ENCODE measurements around the gene RAMAC. TPM values are rescaled to one million over a fixed set of nuclear protein-coding genes. Genes with fewer than 3 reads are reported as not detected.

The RAMAC gene
- total and polyA plus RNA-seq, 10 donors: 12.8 to 22.4 (median 16.5) TPM

DNA sequence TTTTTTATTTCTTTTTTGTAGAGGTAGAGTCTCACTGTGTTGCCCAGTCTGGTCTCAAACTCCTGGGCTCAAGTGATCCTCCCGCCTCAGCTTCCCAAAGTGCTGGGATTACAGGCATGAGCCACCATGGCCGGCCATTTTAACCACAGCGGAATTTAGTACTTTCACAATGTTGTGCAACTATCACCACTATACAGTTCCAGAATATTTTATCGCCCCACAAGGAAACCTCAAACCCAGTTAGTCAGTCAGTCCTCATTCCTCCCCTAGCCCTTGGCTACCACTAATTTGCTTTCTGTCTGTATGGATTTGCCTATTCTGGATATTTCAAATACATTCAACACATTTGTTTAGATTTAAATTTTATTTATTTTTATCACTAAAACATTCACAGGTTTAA is 17.9 kb upstream of the RAMAC start:
- no peak overlapping the region for H3K27ac ChIP-seq
- no peak for DNase-seq
- 47 to 87% (median 70%) methylated on average over 4 of the region's 4 CpGs for WGBS, 5 donors
- H3K4me3 ChIP-seq: no peak overlapping the region
- no peaks in the 10 kb centered on the region for H3K9me3 ChIP-seq
- H3K27me3 ChIP-seq (replicated peaks in 1 of 7): no peaks in the 10 kb centered on the region
- no peaks in the 10 kb centered on the region for H3K4me1 ChIP-seq
- H3K36me3 ChIP-seq: no peaks in the 10 kb centered on the region
- TF ChIP-seq CTCF (IDR thresholded peaks at IDR 0.05 in 8 of 11, conservative IDR thresholded peaks at IDR 0.05 in 3 of 11) (no peak), POLR2AphosphoS5 (IDR thresholded peaks at IDR 0.05) (no peak), POLR2A (IDR thresholded peaks at IDR 0.05) (no peak)
- intact Hi-C loops (cut with DNase I; ENCODE audit: low total_unique reads): no loop called here

DNA sequence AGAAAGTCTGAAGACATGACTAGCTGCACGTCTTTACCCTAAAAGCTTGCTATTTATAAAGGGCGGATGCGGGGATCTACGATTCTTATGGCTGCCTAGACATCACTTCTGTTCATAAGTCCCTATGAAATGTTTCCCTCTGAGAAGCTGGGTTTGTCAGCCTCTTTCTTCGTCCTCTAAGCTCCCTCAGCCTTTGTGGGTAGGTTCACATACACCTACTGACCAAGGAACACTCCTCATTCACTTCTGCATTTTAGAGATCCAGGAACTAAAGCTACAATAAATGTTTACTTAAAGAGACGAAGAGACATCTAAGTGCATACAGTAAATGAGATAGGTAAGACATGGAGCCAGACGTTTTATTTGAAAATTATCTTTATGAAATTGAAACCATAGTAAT is 16.7 kb upstream of the RAMAC start:
- no peaks in the 10 kb centered on the region for H3K27me3 ChIP-seq (replicated peaks in 1 of 7)
- H3K4me1 ChIP-seq: no peaks in the 10 kb centered on the region
- H3K9me3 ChIP-seq: no peaks in the 10 kb centered on the region
- H3K4me3 ChIP-seq: no peak overlapping the region
- no peaks in the 10 kb centered on the region for H3K36me3 ChIP-seq
- intact Hi-C loops (cut with DNase I; ENCODE audit: low total_unique reads): no loop called here
- 79 to 86% (median 84%) methylated on average over 7 of the region's 7 CpGs for WGBS, 5 donors
- no peak overlapping the region for H3K27ac ChIP-seq
- no peak for DNase-seq
- no peak for TF ChIP-seq POLR2AphosphoS5 (IDR thresholded peaks at IDR 0.05)

- DNase-seq: no peak
- no peaks in the 10 kb centered on the region for H3K9me3 ChIP-seq
- H3K36me3 ChIP-seq: no peaks in the 10 kb centered on the region
- TF ChIP-seq POLR2A (IDR thresholded peaks at IDR 0.05) (no peak), POLR2AphosphoS5 (IDR thresholded peaks at IDR 0.05) (no peak), CTCF (IDR thresholded peaks at IDR 0.05 in 8 of 11, conservative IDR thresholded peaks at IDR 0.05 in 3 of 11) (no peak)
- H3K27me3 ChIP-seq (replicated peaks in 1 of 7): no peaks in the 10 kb centered on the region
- H3K4me1 ChIP-seq: no peaks in the 10 kb centered on the region
- no peak overlapping the region for H3K27ac ChIP-seq
- H3K4me3 ChIP-seq: no peak overlapping the region
- intact Hi-C loops (cut with DNase I; ENCODE audit: low total_unique reads): no loop called here
- WGBS, 5 donors: 71 to 82% (median 73%) methylated on average over 3 of the region's 3 CpGs
These were observed 15.8 kb upstream of the RAMAC start for GRCh38 chr15:82970078-82970686.

GRCh38 chr15:82970696-82971095 is 15.3 kb upstream of the RAMAC start:
- Histone ChIP-seq H3K4me3 (no peak overlapping the region), H3K36me3 (no peaks in the 10 kb centered on the region), H3K4me1 (no peaks in the 10 kb centered on the region), H3K9me3 (no peaks in the 10 kb centered on the region), H3K27ac (no peak overlapping the region), H3K27me3 (replicated peaks in 1 of 7) (no peaks in the 10 kb centered on the region)
- 80 to 97% (median 92%) methylated on average over 1 of the region's 1 CpG for WGBS, 5 donors
- TF ChIP-seq POLR2AphosphoS5 (IDR thresholded peaks at IDR 0.05) (no peak), CTCF (IDR thresholded peaks at IDR 0.05 in 8 of 11, conservative IDR thresholded peaks at IDR 0.05 in 3 of 11) (no peak), POLR2A (IDR thresholded peaks at IDR 0.05) (no peak)
- DNase-seq: no peak
- intact Hi-C loops (cut with DNase I; ENCODE audit: low total_unique reads): no loop called here

All from spleen (tissue), 11 donors.